ENCODE measurements around the gene EMILIN3. TPM values are rescaled to one million over a fixed set of nuclear protein-coding genes. Genes with fewer than 3 reads are reported as not detected.

EMILIN3 gene
- total and polyA plus RNA-seq, 2 donors (not counting 3 experiments of a cell fraction or from before 2014, with no cell fraction given): 0.15 TPM; not detected in 1

DNA sequence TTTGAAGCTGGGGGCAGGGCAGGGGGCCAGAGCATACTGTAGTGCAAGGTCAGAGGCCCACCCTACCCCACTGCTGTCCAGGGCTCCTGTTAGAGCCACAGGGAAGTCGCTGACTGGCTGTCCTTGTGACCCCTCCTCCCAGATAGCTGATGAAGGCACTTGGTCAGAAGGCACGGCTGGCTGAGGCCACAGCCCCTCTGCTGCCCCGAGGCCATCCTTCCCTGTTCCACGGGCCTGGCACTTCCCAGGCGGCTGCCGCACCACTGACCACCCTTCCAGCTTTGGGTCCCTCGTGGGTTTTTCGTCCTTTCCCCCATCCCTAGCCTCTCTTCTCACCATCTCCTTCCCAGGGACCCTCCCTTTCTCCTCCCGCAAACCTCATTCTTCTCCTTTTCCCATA is 9.2 kb upstream of the EMILIN3 start:
- dilution Hi-C loops (cut with MboI; ENCODE audit: extremely low pct_ligation_motif_present, low sequenced_read_pairs): no loop called here
- BruUV-seq (replicated peaks): no TSS peak
- DNase-seq (ENCODE audit: low read depth, low spot score): no peak
- Histone ChIP-seq H4K20me1 (replicated peaks; ENCODE audit: control insufficient read depth, extremely low read depth, insufficient read depth, low read length) (no peaks in the 10 kb centered on the region), H3K4me3 (replicated peaks in 1 of 3; ENCODE audit: insufficient read depth in 1 of 3, low read depth in 1 of 3, low read length in 3 of 3) (no peak overlapping the region), H3K9me3 (replicated peaks; ENCODE audit: control insufficient read depth, insufficient read depth, low read length) (no peaks in the 10 kb centered on the region), H2AFZ (ENCODE audit: low read depth, low read length) (no peak overlapping the region), H3K9ac (replicated peaks; ENCODE audit: extremely low read depth, insufficient read depth, low read length) (no peak overlapping the region), H3K36me3 (ENCODE audit: control insufficient read depth in 2 of 2, extremely low read depth in 1 of 2, insufficient read depth in 2 of 2, low read length in 2 of 2) (no peaks in the 10 kb centered on the region), H3K4me2 (ENCODE audit: insufficient read depth, low read length) (no peak overlapping the region), H3K9me1 (replicated peaks; ENCODE audit: control insufficient read depth, extremely low read depth, insufficient read depth, low read length) (no peaks in the 10 kb centered on the region), H3K27me3 (ENCODE audit: control insufficient read depth in 2 of 2, insufficient read depth in 2 of 2, low read length in 2 of 2) (peaks cover 0 to 6% of the 10 kb centered on the region in 2 experiments), H3K27ac (ENCODE audit: insufficient read depth, low read depth, low read length) (no peak overlapping the region), H3K4me1 (ENCODE audit: control insufficient read depth, extremely low read depth, insufficient read depth, low read length) (no peaks in the 10 kb centered on the region), H3K79me2 (ENCODE audit: control insufficient read depth, insufficient read depth, low read length) (no peaks in the 10 kb centered on the region)
- ChIA-PET CTCF (no interaction called here), POLR2A (no interaction called here)
- no peak for FAIRE-seq
- TF ChIP-seq POLR2AphosphoS5 (IDR thresholded peaks at IDR 0.05; ENCODE audit: insufficient read depth, low read depth, low read length) (no peak), POLR2A (IDR thresholded peaks at IDR 0.05; ENCODE audit: low read depth, low read length) (no peak), GATA2 (IDR thresholded peaks at IDR 0.05; ENCODE audit: insufficient read depth, insufficient read length, low read depth, low read length) (no peak), FOS (IDR thresholded peaks at IDR 0.05; ENCODE audit: borderline replicate concordance, insufficient read depth, low read length) (no peak), MYC (IDR thresholded peaks at IDR 0.05; ENCODE audit: low read depth, low read length) (no peak)
- TF ChIP-seq, protein P1, sequence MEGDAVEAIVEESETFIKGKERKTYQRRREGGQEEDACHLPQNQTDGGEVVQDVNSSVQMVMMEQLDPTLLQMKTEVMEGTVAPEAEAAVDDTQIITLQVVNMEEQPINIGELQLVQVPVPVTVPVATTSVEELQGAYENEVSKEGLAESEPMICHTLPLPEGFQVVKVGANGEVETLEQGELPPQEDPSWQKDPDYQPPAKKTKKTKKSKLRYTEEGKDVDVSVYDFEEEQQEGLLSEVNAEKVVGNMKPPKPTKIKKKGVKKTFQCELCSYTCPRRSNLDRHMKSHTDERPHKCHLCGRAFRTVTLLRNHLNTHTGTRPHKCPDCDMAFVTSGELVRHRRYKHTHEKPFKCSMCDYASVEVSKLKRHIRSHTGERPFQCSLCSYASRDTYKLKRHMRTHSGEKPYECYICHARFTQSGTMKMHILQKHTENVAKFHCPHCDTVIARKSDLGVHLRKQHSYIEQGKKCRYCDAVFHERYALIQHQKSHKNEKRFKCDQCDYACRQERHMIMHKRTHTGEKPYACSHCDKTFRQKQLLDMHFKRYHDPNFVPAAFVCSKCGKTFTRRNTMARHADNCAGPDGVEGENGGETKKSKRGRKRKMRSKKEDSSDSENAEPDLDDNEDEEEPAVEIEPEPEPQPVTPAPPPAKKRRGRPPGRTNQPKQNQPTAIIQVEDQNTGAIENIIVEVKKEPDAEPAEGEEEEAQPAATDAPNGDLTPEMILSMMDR (IDR thresholded peaks at IDR 0.05; ENCODE audit: extremely low read depth in 1 of 2, insufficient read depth in 1 of 2, low read depth in 1 of 2, low read length in 2 of 2): no peak
- TF ChIP-seq, protein P2, sequence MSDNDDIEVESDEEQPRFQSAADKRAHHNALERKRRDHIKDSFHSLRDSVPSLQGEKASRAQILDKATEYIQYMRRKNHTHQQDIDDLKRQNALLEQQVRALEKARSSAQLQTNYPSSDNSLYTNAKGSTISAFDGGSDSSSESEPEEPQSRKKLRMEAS (IDR thresholded peaks at IDR 0.05; ENCODE audit: insufficient read depth, insufficient read length): no peak
- intact Hi-C loops (cut with micrococcal nuclease): no loop called here
